Astrocyte of the cerebellum (primary cell): ENCODE measurements around the gene CLDN6.

Experiments
- DNase-seq: peaks from one replicate; pipeline ENCODE4 v3.0.0-alpha.2; 2011; ENCODE audit warnings: low read depth
- H3K4me3 ChIP-seq: 2 replicates; pipeline ENCODE4 v1.5.1; 2011; ENCODE audit warnings: mild to moderate bottlenecking, low read depth, low read length, moderate library complexity
- in situ Hi-C: cut with HindIII; loops from 2 replicates; pipeline ENCODE4 v1.10.0; 2017; ENCODE audit warnings: low sequenced_read_pairs
- TF ChIP-seq, protein P1 (sequence below): IDR thresholded peaks from 2 replicates; pipeline ENCODE4 v1.5.1; 2012; ENCODE audit warnings: low read length, low read depth, moderate library complexity, mild to moderate bottlenecking; ENCODE audit errors: missing control alignments

CLDN6 gene

DNA sequence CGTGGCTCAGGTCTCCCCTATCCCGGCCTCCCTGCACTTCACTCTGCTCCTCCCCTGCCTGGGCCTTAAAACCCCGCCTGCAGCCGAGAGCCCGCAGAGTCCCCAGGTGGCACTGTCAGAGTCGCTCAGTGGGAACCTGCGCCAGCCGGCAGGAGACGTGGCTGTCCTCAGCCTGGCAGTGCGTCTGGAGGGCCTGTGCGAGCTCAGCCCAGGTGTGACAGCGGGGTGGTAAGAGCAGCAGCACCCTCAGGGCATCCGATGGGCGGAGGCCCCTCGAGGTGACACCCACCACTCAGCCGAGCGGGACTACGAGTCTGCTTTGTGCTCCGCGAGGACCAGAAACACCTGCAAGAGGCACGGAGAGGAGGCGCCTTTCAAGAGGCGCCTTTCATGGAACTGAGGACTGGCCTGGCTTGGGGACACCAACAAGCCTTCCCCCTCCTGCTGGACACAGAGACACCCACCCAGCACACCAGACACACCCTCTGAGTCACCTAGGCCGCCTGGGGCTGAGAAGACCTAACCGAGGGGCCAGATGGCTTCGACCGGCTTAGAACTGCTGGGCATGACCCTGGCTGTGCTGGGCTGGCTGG is 5.1 kb downstream of the CLDN6 start, which contains the start of gene CLDN9:
CLDN9 (plus strand) TSS at position 96 of the 593 bp plus-strand sequence; CDS start at position 536, 440 bp downstream.
- no peak within 1 kb of the TSS for H3K4me3 ChIP-seq
- TF ChIP-seq, protein P1, sequence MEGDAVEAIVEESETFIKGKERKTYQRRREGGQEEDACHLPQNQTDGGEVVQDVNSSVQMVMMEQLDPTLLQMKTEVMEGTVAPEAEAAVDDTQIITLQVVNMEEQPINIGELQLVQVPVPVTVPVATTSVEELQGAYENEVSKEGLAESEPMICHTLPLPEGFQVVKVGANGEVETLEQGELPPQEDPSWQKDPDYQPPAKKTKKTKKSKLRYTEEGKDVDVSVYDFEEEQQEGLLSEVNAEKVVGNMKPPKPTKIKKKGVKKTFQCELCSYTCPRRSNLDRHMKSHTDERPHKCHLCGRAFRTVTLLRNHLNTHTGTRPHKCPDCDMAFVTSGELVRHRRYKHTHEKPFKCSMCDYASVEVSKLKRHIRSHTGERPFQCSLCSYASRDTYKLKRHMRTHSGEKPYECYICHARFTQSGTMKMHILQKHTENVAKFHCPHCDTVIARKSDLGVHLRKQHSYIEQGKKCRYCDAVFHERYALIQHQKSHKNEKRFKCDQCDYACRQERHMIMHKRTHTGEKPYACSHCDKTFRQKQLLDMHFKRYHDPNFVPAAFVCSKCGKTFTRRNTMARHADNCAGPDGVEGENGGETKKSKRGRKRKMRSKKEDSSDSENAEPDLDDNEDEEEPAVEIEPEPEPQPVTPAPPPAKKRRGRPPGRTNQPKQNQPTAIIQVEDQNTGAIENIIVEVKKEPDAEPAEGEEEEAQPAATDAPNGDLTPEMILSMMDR: no peak
- no peak for DNase-seq
- in situ Hi-C loops: no loop called here

DNA sequence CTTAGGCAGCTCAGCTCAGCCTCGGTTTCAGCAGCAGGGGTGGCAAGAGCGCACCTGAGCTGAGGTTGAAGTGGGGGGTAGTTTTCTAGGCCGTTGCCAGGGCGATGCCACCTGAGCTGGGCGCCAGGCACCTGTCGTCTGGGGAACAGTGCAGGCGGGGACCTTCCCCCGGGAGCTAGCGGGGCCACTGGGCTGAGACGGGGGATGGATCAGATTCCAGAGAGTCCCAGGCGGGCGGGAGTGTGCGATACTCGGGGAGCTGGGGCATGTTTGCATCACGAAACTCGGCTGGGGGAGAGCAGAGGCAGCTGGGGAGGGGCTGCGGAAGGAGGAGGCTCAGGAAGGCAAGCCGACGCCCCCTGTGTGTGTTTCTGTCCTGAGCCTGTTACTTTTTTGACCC is 5.7 kb downstream of the CLDN6 start:
- no peak overlapping the region for H3K4me3 ChIP-seq
- TF ChIP-seq, protein P1: no peak
- no peak for DNase-seq
- in situ Hi-C loops: no loop called here

DNA sequence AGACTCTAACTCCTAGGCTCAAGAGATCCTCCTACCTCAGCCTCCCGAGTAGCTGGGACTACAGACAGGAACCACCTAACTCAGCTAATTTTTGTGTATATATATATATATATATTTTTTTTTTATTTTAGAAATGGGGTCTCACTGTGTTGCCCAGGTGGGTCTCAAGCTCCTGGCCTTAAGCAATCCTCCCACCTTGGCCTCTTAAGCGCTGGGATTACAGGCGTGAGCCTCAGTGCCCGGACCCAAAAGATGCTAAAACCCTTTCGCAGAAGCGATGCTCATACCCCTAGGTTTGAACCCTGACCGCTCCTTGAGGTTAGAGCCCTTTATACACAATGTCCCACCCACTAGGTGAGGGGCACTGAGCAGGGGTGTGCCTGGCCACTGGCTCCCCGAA is 7.5 kb downstream of the CLDN6 start:
- DNase-seq: no peak

DNA sequence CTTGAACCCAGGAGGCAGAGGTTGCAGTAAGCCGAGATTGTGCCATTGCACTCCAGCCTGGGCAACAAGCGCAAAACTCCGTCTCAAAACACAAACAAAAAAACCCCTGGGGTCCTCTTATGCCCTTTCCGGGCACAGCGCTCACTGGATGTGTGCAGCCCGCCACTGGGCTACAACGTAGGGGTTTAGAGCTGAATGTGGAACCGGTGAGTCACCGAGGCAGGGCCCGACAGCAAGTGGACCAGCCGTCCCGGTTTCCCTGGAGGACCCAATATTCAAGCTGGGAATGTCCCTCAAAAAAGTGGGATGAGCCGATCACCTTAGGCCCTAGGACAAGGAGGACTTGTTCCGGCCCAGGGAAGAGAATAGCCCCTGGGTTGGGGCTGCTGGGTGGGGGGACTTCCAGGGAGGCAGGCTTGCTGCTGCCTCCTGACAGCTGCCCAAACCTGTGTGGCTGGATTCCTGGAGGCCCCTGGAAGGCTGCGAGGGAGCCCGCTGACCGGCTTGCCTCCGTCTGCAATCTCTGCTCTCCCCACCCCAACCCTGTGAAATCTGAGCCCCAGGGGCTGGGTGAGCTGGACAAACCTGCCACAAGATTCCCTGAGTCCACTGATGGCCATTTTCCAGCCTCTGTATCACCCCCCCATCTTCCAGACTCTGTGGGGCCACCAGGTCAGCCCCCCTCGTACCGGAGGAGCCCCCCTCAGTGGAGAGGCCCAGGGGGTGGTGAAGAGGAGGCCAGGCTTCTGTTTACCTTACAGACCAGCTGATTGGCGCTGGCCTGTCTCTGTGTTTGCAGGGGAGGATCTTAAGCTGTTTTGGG is 8.2 kb downstream of the CLDN6 start:
- in situ Hi-C loops: no loop called here
- no peak overlapping the region for H3K4me3 ChIP-seq
- TF ChIP-seq, protein P1: no peak

More for the DNA sequence above, 7.5 kb downstream of the CLDN6 start:
- TF ChIP-seq, protein P1: no peak
- no peak overlapping the region for H3K4me3 ChIP-seq
- in situ Hi-C loops: no loop called here

DNA sequence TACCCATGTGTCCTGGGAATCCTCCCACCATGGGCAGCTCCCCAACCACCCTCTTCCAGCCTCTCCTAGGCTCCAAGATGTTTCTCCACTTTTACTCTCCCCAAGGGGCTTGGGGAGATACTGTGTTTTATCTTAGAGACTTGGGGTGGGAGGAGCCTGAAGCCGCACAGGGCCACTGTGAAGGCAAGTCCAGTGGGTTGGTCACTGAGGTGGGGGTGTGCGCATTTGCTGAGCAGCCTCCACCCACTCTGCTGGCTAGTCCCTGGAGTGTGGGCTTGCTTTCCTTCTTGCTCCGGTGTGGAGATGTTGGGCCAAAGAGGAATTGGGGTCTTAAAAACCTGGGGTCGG is 9.3 kb downstream of the CLDN6 start:
- in situ Hi-C loops: no loop called here
- TF ChIP-seq, protein P1: no peak
- no peak for DNase-seq
- no peak overlapping the region for H3K4me3 ChIP-seq

More for the DNA sequence above, 8.2 kb downstream of the CLDN6 start:
- DNase-seq: no peak

DNA sequence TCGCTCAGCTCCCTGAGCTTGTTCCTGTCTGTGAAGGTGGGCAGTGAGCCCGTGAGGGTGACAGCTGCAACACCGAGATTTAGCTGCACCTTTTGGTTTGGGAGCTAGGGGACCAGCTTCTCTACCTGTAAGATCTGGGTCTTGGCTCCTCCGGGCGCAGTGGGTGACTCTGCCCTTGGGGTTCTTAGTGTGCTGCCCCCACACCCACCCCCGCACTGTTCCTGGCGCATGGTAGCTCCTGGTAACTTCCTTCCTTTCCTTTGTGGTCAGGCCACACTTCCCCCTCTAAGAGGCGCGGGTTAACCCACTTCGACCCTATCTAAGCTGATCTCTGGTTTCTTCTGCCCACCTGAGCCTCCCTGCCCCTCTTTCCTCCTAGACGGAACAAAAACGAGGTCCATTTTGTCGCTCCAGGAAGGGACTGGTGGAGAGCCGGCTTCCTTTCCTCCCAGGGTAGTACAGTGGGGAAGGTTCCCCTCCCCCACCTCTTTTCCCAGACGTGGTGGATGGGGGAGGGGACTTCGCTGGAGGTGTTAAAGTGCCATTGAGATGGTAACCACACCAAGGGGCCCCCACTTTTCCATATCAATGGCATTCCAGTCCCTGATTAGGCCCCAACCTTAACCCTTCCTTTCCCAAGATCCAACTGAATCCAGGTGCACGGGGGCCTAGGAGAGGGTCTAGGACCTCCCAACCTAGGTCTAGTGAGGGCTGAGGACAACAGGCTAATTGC is 9.9 kb downstream of the CLDN6 start:
- no peak overlapping the region for H3K4me3 ChIP-seq
- TF ChIP-seq, protein P1: no peak
- DNase-seq: no peak
- in situ Hi-C loops: no loop called here
